ENCODE data around the gene TUBG1. TPM values are rescaled to one million over a fixed set of nuclear protein-coding genes. Genes with fewer than 3 reads are reported as not detected.

TUBG1 gene
- total and polyA plus RNA-seq, 2 of the 4 experiments (the other 2 are of a cell fraction) = 38.9 to 94.5 TPM

- Histone ChIP-seq H4K20me1 (ENCODE audit: insufficient read depth, low read length) (peaks cover 45% of the 10 kb centered on the region), H4K5ac (ENCODE audit: low read depth, low read length) (peak overlapping the region; percentile 7; the same call in 1 of the 2 replicates), H3K14ac (replicated peaks; ENCODE audit: low read depth, low read length) (peak overlapping the region; percentile 96), H3K9me1 (ENCODE audit: insufficient read depth, low read length) (peaks cover 7% of the 10 kb centered on the region), H3K36me3 (ENCODE audit: control insufficient read depth, insufficient read depth, low read length) (peaks cover 17% of the 10 kb centered on the region), H4K8ac (ENCODE audit: low read depth in 2 of 2, low read length in 2 of 2) (peak overlapping the region in 1 of 2 experiments; percentile 68; a peak in 1 of 4 replicates), H2AK5ac (ENCODE audit: low read depth, low read length) (peak overlapping the region; percentile 67; the same call in 1 of the 2 replicates), H3K9ac (ENCODE audit: low read depth, low read length) (peak overlapping the region; percentile 87), H2BK5ac (ENCODE audit: low read depth, low read length, poor library complexity, severe bottlenecking) (peak overlapping the region; percentile 75), H2BK15ac (ENCODE audit: low read depth, low read length) (no peak overlapping the region), H2BK120ac (ENCODE audit: low read depth, low read length) (no peak overlapping the region), H3K79me1 (ENCODE audit: low read depth in 1 of 2, low read length in 2 of 2) (peaks cover 15 to 64% of the 10 kb centered on the region in 2 experiments), H3K4me1 (ENCODE audit: control insufficient read depth, insufficient read depth, low read length) (peaks cover 3% of the 10 kb centered on the region), H3K4me2 (ENCODE audit: low read depth, low read length) (peak overlapping the region; percentile 96), H3K9me3 (ENCODE audit: control insufficient read depth, insufficient read depth, low read length) (no peaks in the 10 kb centered on the region), H2AFZ (replicated peaks; ENCODE audit: low read length, poor library complexity) (peak overlapping the region; percentile 98), H3K4ac (ENCODE audit: low read depth, low read length) (peak overlapping the region; percentile 82), H3K18ac (ENCODE audit: low read depth, low read length) (no peak overlapping the region), H3K27me3 (ENCODE audit: control insufficient read depth, insufficient read depth, low read length) (no peaks in the 10 kb centered on the region), H2AK9ac (replicated peaks; ENCODE audit: low read depth, low read length, poor library complexity) (peak overlapping the region; percentile 94), H3K27ac (ENCODE audit: insufficient read depth, low read length) (peak overlapping the region; percentile 65), H3K23ac (ENCODE audit: low read depth, low read length) (peak overlapping the region; percentile 73), H2BK20ac (ENCODE audit: low read depth, low read length) (no peak overlapping the region), H3K56ac (ENCODE audit: extremely low read depth, insufficient read depth, low read length) (peak overlapping the region; percentile 55), H4K91ac (ENCODE audit: insufficient read depth, low read depth, low read length) (peak overlapping the region; percentile 52; the same call in 1 of the 2 replicates), H3K4me3 (ENCODE audit: insufficient read depth, low read depth, low read length) (peak overlapping the region; percentile 71)
- BruUV-seq (replicated peaks) = TSS peak; percentile 26
- dilution Hi-C loops (cut with HindIII; ENCODE audit: low sequenced_read_pairs, unreplicated experiment) = no loop called here
- ATAC-seq (ENCODE audit: low read depth) (peak; percentile 54), DNase-seq (no peak)
- in situ Hi-C loops (cut with MboI; ENCODE audit: low sequenced_read_pairs) = no loop called here
- 3% methylated on average over 19 of the region's 30 CpGs; no CpG with 5 or more reads in 1 of the 2 experiments for WGBS, 2 experiments (ENCODE audit: extremely low coverage in 2 of 2, insufficient read length in 1 of 2)
- ChIA-PET POLR2A (ENCODE audit: unreplicated experiment) (interaction anchor here (1.0 kb wide), 3 partner anchors 10 to 752 kb away, joined by 3 to 4 read pairs (median 3); no protein-coding TSS in a partner anchor), CTCF (interaction anchor here (0.6 to 1.4 kb wide), 3 partner anchors 28 to 71 kb away, joined by 3 to 4 read pairs (median 3); no protein-coding TSS in a partner anchor)
- intact Hi-C loops (cut with micrococcal nuclease) = loop anchor here (2.0 to 5.0 kb wide), 3 partner anchors 32 to 70 kb away; partner anchors contain the start of genes PSMC3IP and TUBG2
- no peak for TF ChIP-seq ELK1 (IDR thresholded peaks at IDR 0.05; ENCODE audit: borderline replicate concordance, low read depth, low read length)
- TF ChIP-seq POLR2A (IDR thresholded peaks at IDR 0.05; ENCODE audit: low read depth, low read length) = no peak
- no peak for TF ChIP-seq MAFK (IDR thresholded peaks at IDR 0.05; ENCODE audit: low read depth, low read length)
- no peak for TF ChIP-seq USF2 (IDR thresholded peaks at IDR 0.05; ENCODE audit: low read depth, low read length)
- TF ChIP-seq BHLHE40 (IDR thresholded peaks at IDR 0.05; ENCODE audit: low read depth, low read length) = no peak
- no peak for TF ChIP-seq CHD1 (IDR thresholded peaks at IDR 0.05; ENCODE audit: low read depth, low read length)
- no peak for TF ChIP-seq RCOR1 (IDR thresholded peaks at IDR 0.05; ENCODE audit: insufficient replicate concordance, low read length)
- no peak for TF ChIP-seq CTCF (conservative IDR thresholded peaks at IDR 0.05; ENCODE audit: low read depth, low read length)
- TF ChIP-seq SMC3 (IDR thresholded peaks at IDR 0.05; ENCODE audit: low read depth, low read length) = no peak
- TF ChIP-seq FOS (IDR thresholded peaks at IDR 0.05; ENCODE audit: low read depth, low read length) = no peak
- no peak for TF ChIP-seq NFE2L2 (IDR thresholded peaks at IDR 0.05; ENCODE audit: low read depth, low read length)
- TF ChIP-seq RFX5 (IDR thresholded peaks at IDR 0.05; ENCODE audit: low read depth, low read length) = no peak
- no peak for TF ChIP-seq MAZ (IDR thresholded peaks at IDR 0.05; ENCODE audit: borderline replicate concordance, low read depth, low read length)
Observed at GRCh38 chr17:42608305-42609181, 940 bp upstream of the TUBG1 start.
